Astrocyte (in vitro differentiated cells and primary cell): ENCODE data around the gene MAN1A1.

Experiments used
- EZH2 ChIP-seq: IDR thresholded peaks from 2 replicates; pipeline ENCODE4 v1.6.1; 2012; ENCODE audit warnings: mild to moderate bottlenecking, low read length, inconsistent platforms; ENCODE audit not compliant: insufficient read depth
- TF ChIP-seq, protein P1 (sequence below): IDR thresholded peaks from 2 replicates; pipeline ENCODE4 v1.5.1; 2011; ENCODE audit warnings: low read depth, mild to moderate bottlenecking, inconsistent platforms, low read length, moderate library complexity; ENCODE audit not compliant: insufficient read depth

- TF ChIP-seq, protein P1, sequence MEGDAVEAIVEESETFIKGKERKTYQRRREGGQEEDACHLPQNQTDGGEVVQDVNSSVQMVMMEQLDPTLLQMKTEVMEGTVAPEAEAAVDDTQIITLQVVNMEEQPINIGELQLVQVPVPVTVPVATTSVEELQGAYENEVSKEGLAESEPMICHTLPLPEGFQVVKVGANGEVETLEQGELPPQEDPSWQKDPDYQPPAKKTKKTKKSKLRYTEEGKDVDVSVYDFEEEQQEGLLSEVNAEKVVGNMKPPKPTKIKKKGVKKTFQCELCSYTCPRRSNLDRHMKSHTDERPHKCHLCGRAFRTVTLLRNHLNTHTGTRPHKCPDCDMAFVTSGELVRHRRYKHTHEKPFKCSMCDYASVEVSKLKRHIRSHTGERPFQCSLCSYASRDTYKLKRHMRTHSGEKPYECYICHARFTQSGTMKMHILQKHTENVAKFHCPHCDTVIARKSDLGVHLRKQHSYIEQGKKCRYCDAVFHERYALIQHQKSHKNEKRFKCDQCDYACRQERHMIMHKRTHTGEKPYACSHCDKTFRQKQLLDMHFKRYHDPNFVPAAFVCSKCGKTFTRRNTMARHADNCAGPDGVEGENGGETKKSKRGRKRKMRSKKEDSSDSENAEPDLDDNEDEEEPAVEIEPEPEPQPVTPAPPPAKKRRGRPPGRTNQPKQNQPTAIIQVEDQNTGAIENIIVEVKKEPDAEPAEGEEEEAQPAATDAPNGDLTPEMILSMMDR = no peak
- no peak for TF ChIP-seq EZH2
These were observed 10.8 kb upstream of the MAN1A1 start for GRCh38 chr6:119360262-119360915.
